ENCODE results near the gene CTU2. TPM values are rescaled to one million over a fixed set of nuclear protein-coding genes. Genes with fewer than 3 reads are reported as not detected.

The CTU2 gene
- 18.2 to 34.2 TPM (median 33.0 TPM) in 5 replicates for total RNA-seq (2022; extraction: Qiagen RNA extraction; ENCODE audit: low read depth)

GRCh38 chr16:88706229-88706964, at the start of gene CTU2, which contains the start of gene RNF166:
CTU2 (plus strand) TSS chr16:88706503; CDS start chr16:88706531, 28 bp downstream.
RNF166 (minus strand) TSS chr16:88706408; CDS start chr16:88706325, 83 bp downstream.

DNA sequence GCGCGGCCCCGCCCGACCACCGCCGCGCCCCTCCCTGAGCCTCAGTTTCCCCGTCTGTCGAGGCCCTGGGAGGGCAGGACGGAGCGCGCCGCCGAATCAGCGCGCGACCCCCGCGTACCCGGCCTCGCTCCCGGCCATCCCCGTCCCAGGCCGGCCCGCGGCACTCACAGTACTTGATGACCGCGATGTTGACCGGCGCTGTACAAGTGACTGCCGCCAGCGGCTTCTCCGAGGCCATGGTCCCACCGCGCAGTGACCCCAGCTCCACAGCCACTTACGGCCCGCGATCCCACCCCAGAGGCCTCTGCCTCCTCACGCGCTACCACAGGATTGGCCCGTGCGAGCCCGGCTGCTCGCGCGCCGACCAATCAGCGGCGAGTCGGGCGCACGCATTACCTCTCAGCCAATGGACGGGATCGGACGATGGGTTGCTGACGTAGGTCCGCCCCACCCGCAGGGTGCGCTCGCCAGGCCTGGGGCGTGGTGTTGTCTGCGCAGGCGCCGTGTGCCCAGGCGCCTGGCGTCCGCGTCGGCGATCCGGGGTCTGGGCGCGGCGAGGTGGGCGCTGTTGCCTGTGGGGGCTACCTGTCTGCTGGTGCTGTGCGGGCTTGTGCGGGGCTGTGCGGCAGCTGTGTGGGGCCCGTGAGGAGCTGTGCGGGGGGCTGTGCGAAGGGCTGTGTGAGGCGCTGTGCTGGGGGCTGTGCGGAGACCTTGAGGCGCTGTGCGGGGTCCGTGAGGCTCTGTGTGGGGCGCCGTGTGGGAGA, 43.3 kb upstream of the CTU2 start, which contains the start of gene MVD:
Gene MVD, minus strand, starts transcription at position 249 of the 764 bp plus-strand sequence. Its CDS starts 11 bp downstream, at position 238.

GRCh38 chr16:88686439-88687253, 19.7 kb upstream of the CTU2 start, which contains the start of gene SNAI3:
SNAI3 (minus strand) TSS chr16:88686507; CDS start chr16:88686406, 101 bp downstream.

Other genes starting within 250 kb of the CTU2 start
- gene ZC3H18, start 136.1 kb upstream of the CTU2 start, total RNA-seq (2022; extraction: Qiagen RNA extraction; ENCODE audit: low read depth) = 41.1 to 61.6 TPM (median 53.2 TPM) in 5 replicates
- not detected in 5 replicates for gene IL17C, start 67.9 kb upstream of the CTU2 start, total RNA-seq (2022; extraction: Qiagen RNA extraction; ENCODE audit: low read depth)
- gene CYBA, start 55.5 kb upstream of the CTU2 start, total RNA-seq (2022; extraction: Qiagen RNA extraction; ENCODE audit: low read depth) = 157 to 314 TPM (median 306 TPM) in 5 replicates
- gene MVD, start 43.4 kb upstream of the CTU2 start, total RNA-seq (2022; extraction: Qiagen RNA extraction; ENCODE audit: low read depth) = 16.3 to 26.2 TPM (median 22.6 TPM) in 5 replicates
- 0.14 to 0.15 TPM in 2 of 5 replicates, not detected in the others for gene SNAI3, start 20.0 kb upstream of the CTU2 start, total RNA-seq (2022; extraction: Qiagen RNA extraction; ENCODE audit: low read depth)
- gene RNF166, start 95 bp upstream of the CTU2 start, total RNA-seq (2022; extraction: Qiagen RNA extraction; ENCODE audit: low read depth) = 8.7 to 18.9 TPM (median 17.2 TPM) in 5 replicates
- gene PIEZO1, start 78.7 kb downstream of the CTU2 start, total RNA-seq (2022; extraction: Qiagen RNA extraction; ENCODE audit: low read depth) = 76.0 to 155 TPM (median 134 TPM) in 5 replicates
- 16.4 to 34.7 TPM (median 30.6 TPM) in 5 replicates for gene CDT1, start 97.3 kb downstream of the CTU2 start, total RNA-seq (2022; extraction: Qiagen RNA extraction; ENCODE audit: low read depth)
- gene APRT, start 105.4 kb downstream of the CTU2 start, total RNA-seq (2022; extraction: Qiagen RNA extraction; ENCODE audit: low read depth) = 263 to 424 TPM (median 397 TPM) in 5 replicates
- gene GALNS, start 150.4 kb downstream of the CTU2 start, total RNA-seq (2022; extraction: Qiagen RNA extraction; ENCODE audit: low read depth) = 32.1 to 50.6 TPM (median 46.1 TPM) in 5 replicates
- gene TRAPPC2L, start 150.6 kb downstream of the CTU2 start, total RNA-seq (2022; extraction: Qiagen RNA extraction; ENCODE audit: low read depth) = 92.5 to 149 TPM (median 118 TPM) in 5 replicates
- gene PABPN1L, start 160.2 kb downstream of the CTU2 start, total RNA-seq (2022; extraction: Qiagen RNA extraction; ENCODE audit: low read depth) = not detected in 5 replicates